Astrocyte (in vitro differentiated cells and primary cell): Measurements from ENCODE around the gene QSOX2. TPM values are rescaled to one million over a fixed set of nuclear protein-coding genes. Genes with fewer than 3 reads are reported as not detected.

Source experiments
- DNase-seq: peaks from one replicate; pipeline ENCODE4 v3.0.0-alpha.2; 2010; ENCODE audit warnings: low read depth
- FAIRE-seq: peaks from 2 replicates; lab custom pipeline; 2011; peaks lifted over from hg19 to GRCh38; lab: Jason Lieb, UNC
- H2AFZ ChIP-seq: 2 replicates; pipeline ENCODE4 v1.6.0; 2012; ENCODE audit warnings: low read depth, low read length, inconsistent platforms
- H3K27ac ChIP-seq: 2 replicates; pipeline ENCODE4 v1.5.1; 2011; ENCODE audit warnings: low read depth, low read length, inconsistent platforms
- H3K27me3 ChIP-seq: 2 replicates; pipeline ENCODE4 v1.6.0; 2011; ENCODE audit warnings: low read length, inconsistent platforms; ENCODE audit not compliant: insufficient read depth
- H3K36me3 ChIP-seq: 2 replicates; pipeline ENCODE4 v1.5.1; 2011; ENCODE audit warnings: low read length, inconsistent platforms; ENCODE audit not compliant: insufficient read depth
- H3K4me1 ChIP-seq: 2 replicates; pipeline ENCODE4 v1.5.1; 2011; ENCODE audit warnings: low read length, inconsistent platforms; ENCODE audit not compliant: insufficient read depth
- H3K4me2 ChIP-seq: 2 replicates; pipeline ENCODE4 v1.6.0; 2012; ENCODE audit warnings: low read length, inconsistent platforms
- H3K4me3 ChIP-seq: 2 replicates; pipeline ENCODE4 v1.5.1; 2011; ENCODE audit warnings: low read depth, mild to moderate bottlenecking, low read length, inconsistent platforms; ENCODE audit not compliant: insufficient read depth
- H3K79me2 ChIP-seq: 2 replicates; pipeline ENCODE4 v1.6.0; 2012; ENCODE audit warnings: mild to moderate bottlenecking, low read length, inconsistent platforms; ENCODE audit not compliant: insufficient read depth
- H3K9ac ChIP-seq: 2 replicates; pipeline ENCODE4 v1.6.0; 2012; ENCODE audit warnings: mild to moderate bottlenecking, low read length, inconsistent platforms
- H3K9me3 ChIP-seq: 2 replicates; pipeline ENCODE4 v1.5.1; 2012; ENCODE audit warnings: low read depth, mild to moderate bottlenecking, low read length, inconsistent platforms; ENCODE audit not compliant: insufficient read depth
- H4K20me1 ChIP-seq: 2 replicates; pipeline ENCODE4 v1.6.0; 2012; ENCODE audit warnings: low read length, inconsistent platforms; ENCODE audit not compliant: insufficient read depth
- H3K27ac Mint-ChIP-seq: one replicate; pipeline ENCODE4 v1.8.0; 2021; ENCODE audit warnings: mild to moderate bottlenecking, mixed read lengths; ENCODE audit not compliant: unreplicated experiment
- H3K27me3 Mint-ChIP-seq: one replicate; pipeline ENCODE4 v1.8.0; 2021; ENCODE audit warnings: low read depth, mixed read lengths; ENCODE audit not compliant: unreplicated experiment
- H3K36me3 Mint-ChIP-seq: one replicate; pipeline ENCODE4 v1.8.0; 2021; ENCODE audit warnings: low read depth, mixed read lengths; ENCODE audit not compliant: unreplicated experiment
- H3K4me1 Mint-ChIP-seq: one replicate; pipeline ENCODE4 v1.8.0; 2021; ENCODE audit warnings: low read depth, mixed read lengths; ENCODE audit not compliant: unreplicated experiment
- H3K4me3 Mint-ChIP-seq: one replicate; pipeline ENCODE4 v1.8.0; 2021; ENCODE audit warnings: mild to moderate bottlenecking, moderate library complexity, mixed read lengths; ENCODE audit not compliant: unreplicated experiment
- H3K9me3 Mint-ChIP-seq: one replicate; pipeline ENCODE4 v1.8.0; 2021; ENCODE audit warnings: mild to moderate bottlenecking, mixed read lengths; ENCODE audit not compliant: unreplicated experiment
- CTCF ChIP-seq: IDR thresholded peaks from 2 replicates; pipeline ENCODE4 v1.5.1; 2011; ENCODE audit warnings: low read depth, mild to moderate bottlenecking, inconsistent platforms, low read length, moderate library complexity; ENCODE audit not compliant: insufficient read depth
- EZH2 ChIP-seq: IDR thresholded peaks from 2 replicates; pipeline ENCODE4 v1.6.1; 2012; ENCODE audit warnings: mild to moderate bottlenecking, low read length, inconsistent platforms; ENCODE audit not compliant: insufficient read depth
- total RNA-seq: library from RNA; stranded (reverse); gene quantifications from 2 replicates; pipeline ENCODE4 v1.2.1, GENCODE V29; 2021

The QSOX2 gene
- total RNA-seq, 1 donor from 2014 or later: 20.4 TPM

- no peak overlapping the region for H2AFZ ChIP-seq
- no peaks in the 10 kb centered on the region for H3K4me1 Mint-ChIP-seq
- H3K4me3 Mint-ChIP-seq: no peak overlapping the region
- FAIRE-seq (no peak), DNase-seq (no peak)
- peaks cover 8% of the 10 kb centered on the region for H3K27me3 ChIP-seq
- H3K27me3 Mint-ChIP-seq: peaks cover 17% of the 10 kb centered on the region
- H3K4me3 ChIP-seq: no peak overlapping the region
- H3K9ac ChIP-seq: no peak overlapping the region
- no peak overlapping the region for H3K4me2 ChIP-seq
- no peaks in the 10 kb centered on the region for H4K20me1 ChIP-seq
- H3K36me3 ChIP-seq: no peaks in the 10 kb centered on the region
- TF ChIP-seq EZH2 (no peak), CTCF (no peak)
- H3K36me3 Mint-ChIP-seq: no peaks in the 10 kb centered on the region
- H3K9me3 ChIP-seq: no peaks in the 10 kb centered on the region
- no peak overlapping the region for H3K27ac Mint-ChIP-seq
- no peaks in the 10 kb centered on the region for H3K79me2 ChIP-seq
- no peaks in the 10 kb centered on the region for H3K4me1 ChIP-seq
- H3K27ac ChIP-seq: no peak overlapping the region
- H3K9me3 Mint-ChIP-seq: no peaks in the 10 kb centered on the region
Observed at GRCh38 chr9:136294437-136294836, 48.8 kb upstream of the QSOX2 start.

- no peaks in the 10 kb centered on the region for H3K36me3 Mint-ChIP-seq
- no peak overlapping the region for H3K4me3 Mint-ChIP-seq
- Histone ChIP-seq H3K4me2 (no peak overlapping the region), H3K9me3 (no peaks in the 10 kb centered on the region), H3K79me2 (no peaks in the 10 kb centered on the region), H3K27me3 (peaks cover 6% of the 10 kb centered on the region), H3K4me1 (no peaks in the 10 kb centered on the region), H3K4me3 (no peak overlapping the region), H4K20me1 (no peaks in the 10 kb centered on the region), H3K36me3 (no peaks in the 10 kb centered on the region), H3K27ac (no peak overlapping the region), H3K9ac (no peak overlapping the region), H2AFZ (no peak overlapping the region)
- H3K27ac Mint-ChIP-seq: no peak overlapping the region
- no peak for FAIRE-seq
- DNase-seq: no peak
- peaks cover 15% of the 10 kb centered on the region for H3K27me3 Mint-ChIP-seq
- H3K9me3 Mint-ChIP-seq: no peaks in the 10 kb centered on the region
- no peak for TF ChIP-seq CTCF
- no peak for TF ChIP-seq EZH2
- no peaks in the 10 kb centered on the region for H3K4me1 Mint-ChIP-seq
Observed at GRCh38 chr9:136293476-136294077, 48.0 kb upstream of the QSOX2 start.
